Testis (tissue), 2 donors: Measurements from ENCODE around the gene ERO1A.
A peak's percentile ranks its signal among the peaks of the same experiment; 100 is the strongest.

Experiments
- CTCF ChIP-seq, 3 experiments: fragments of 450-650 bp in 2 of 3; fragments of 200-600 bp in 1 of 3; sonication (generic) in 1 of 3; IDR thresholded peaks; one replicate each; pipeline ENCODE4 v1.5.1; 2016 to 2019; ENCODE audit warnings: antibody characterized with exemption in 3 of 3, mild to moderate bottlenecking in 2 of 3, moderate library complexity in 1 of 3
- POLR2A ChIP-seq: fragments of 450-650 bp; IDR thresholded peaks from one replicate; pipeline ENCODE4 v1.6.1; 2017; ENCODE audit warnings: antibody characterized with exemption, mild to moderate bottlenecking, moderate library complexity

- peak in 1 of 3 experiments; percentile 34 for TF ChIP-seq CTCF (IDR thresholded peaks at IDR 0.05)
- TF ChIP-seq POLR2A, result peak; percentile 61
Observed at GRCh38 chr14:52729925-52730708, 34.8 kb upstream of the ERO1A start, which contains the start of gene STYX.
